Cardiac ventricle fibroblast (primary cell): ENCODE results near the gene TIMM50. TPM values are rescaled to one million over a fixed set of nuclear protein-coding genes. Genes with fewer than 3 reads are reported as not detected.

Source experiments
- total RNA-seq: library from RNA; depleted of rRNA; stranded (reverse); fragments of >200 nt; gene quantifications from 2 replicates; pipeline ENCODE4 v1.2.3, GENCODE V29; 2015

The TIMM50 gene
- total RNA-seq, result 49.4 and 51.1 TPM in 2 replicates

DNA sequence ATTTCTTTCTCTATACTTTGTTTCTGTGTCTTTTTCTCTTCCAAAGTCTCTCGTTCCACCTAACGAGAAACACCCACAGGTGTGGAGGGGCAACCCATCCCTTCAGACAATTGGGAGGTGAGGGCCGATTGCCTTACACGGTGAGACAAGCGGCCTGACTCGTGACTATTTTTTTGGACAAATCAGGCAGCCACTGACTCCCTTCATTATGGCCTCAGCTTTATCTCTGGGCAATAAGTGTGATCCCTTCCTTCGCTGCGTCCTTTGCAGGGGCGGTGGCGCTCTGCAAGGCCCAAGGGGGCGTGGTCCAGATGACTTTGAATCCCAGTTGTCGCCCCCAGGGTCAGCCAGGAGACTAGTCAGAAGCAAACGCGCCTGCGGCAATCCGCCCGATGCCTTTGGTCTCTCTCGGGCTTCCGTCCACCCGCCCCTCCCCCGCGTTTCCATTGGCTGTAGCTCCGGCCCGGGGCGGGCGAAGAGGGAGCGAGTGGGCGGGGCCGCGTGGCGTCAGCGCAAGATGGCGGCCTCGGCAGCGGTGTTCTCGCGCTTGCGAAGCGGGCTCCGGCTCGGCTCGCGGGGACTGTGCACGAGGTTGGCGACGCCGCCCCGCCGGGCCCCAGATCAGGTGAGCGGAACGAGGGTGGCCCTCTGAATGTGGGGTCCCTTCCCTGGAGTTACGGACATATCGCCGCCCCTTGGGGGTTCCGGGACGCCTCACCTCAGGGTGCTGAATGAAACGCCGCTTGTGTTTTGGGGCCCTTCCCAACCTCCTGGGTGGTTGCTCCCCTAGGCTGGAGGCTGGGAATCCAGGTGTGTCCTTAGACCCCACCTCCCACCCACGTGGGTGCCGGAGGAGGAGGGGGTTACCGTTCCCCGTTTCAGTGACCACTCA lies at the start of gene TIMM50:
Gene TIMM50 (plus strand): TSS at position 502 of the 892 bp plus-strand sequence. CDS start 16 bp downstream, at position 518.

DNA sequence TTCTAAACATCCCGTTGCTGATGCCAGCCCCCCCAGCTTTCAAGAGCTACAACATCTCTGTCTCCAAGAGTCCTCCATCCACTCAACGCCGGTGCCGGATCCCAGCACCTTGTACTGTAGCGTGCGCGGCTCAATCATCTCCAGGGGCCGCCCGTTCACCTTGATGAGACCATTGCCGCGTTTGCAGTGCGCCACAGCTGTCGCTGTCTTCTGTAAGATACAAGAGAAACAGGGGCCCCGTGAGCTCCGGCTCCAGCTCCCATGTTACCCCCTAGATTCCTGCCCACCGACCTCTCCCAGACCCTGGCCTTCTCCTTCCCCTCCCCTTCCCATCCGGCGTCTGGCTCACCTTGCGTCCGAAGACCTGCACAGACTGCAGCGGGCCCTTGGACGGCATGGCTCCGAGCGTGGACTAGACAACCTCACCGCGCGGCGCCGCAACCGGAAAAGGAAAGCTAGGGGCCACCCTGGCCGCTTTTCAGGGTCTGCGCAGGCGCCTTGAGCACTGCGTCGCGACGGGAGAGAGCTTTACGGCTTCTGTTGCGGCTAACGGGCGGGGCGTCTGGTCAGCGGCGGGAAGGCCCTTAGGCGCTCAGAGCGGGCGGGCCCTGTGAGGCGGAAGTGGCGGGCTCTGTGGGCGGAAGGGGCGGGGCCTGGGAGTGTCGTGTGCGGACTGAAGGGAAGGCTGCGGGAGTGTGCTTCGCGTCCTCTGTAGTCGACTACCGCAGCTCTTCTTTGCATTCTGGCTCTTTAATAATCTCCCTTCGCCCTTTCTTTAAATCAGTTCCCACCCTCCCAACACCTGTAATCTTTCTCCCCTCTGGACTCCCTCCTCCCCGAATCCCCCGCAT lies 44.9 kb upstream of the TIMM50 start, which contains the start of gene RPS16:
Gene RPS16 (minus strand): TSS at position 451 of the 851 bp plus-strand sequence. CDS start 54 bp downstream, at position 397.

DNA sequence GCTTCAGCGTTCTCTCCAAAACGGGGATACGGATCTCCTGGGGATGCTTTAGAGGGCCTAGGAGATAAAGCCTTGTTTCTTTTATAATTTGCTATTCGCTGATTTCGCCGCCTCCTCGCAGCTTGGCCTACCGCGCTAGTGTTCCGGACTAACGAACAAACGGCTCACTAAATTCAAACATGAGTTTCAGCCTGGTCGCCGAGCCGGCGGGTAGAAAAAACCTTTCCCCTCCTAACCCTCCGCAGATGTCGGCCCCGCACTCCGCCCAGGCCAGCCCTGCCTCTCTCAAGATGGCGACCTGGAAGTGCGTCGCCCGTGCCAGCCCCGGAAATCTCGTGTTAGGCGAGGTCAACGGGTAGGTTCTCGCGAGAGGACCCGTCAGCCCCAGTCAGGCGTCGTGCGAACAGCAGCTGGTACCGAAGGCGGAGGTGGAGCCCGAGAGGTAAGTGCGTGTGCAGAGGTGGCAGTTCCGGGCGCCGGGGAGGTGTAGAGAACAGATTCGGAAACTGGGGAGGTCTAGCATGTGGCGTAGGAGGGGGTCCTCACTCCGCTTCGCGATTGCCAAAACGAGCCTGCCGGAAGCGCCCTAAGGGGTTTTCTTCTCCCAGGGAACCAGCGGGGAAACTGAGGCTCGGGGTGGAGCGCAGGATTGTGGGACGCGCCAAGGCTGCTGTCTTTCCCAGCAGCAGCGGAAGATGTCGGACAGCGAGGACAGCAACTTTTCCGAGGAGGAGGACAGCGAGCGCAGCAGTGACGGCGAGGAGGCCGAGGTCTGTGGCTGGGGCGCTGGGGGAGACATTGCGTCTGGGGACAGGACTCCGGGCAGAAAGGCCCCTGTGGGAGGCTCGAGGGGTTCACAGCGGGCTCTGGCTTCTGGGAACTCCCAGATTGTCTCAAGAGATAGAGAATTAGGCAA lies 35.2 kb upstream of the TIMM50 start, which contains the start of gene SUPT5H:
Gene SUPT5H (plus strand): TSS at position 387 of the 916 bp plus-strand sequence. CDS start 309 bp downstream, at position 696.

DNA sequence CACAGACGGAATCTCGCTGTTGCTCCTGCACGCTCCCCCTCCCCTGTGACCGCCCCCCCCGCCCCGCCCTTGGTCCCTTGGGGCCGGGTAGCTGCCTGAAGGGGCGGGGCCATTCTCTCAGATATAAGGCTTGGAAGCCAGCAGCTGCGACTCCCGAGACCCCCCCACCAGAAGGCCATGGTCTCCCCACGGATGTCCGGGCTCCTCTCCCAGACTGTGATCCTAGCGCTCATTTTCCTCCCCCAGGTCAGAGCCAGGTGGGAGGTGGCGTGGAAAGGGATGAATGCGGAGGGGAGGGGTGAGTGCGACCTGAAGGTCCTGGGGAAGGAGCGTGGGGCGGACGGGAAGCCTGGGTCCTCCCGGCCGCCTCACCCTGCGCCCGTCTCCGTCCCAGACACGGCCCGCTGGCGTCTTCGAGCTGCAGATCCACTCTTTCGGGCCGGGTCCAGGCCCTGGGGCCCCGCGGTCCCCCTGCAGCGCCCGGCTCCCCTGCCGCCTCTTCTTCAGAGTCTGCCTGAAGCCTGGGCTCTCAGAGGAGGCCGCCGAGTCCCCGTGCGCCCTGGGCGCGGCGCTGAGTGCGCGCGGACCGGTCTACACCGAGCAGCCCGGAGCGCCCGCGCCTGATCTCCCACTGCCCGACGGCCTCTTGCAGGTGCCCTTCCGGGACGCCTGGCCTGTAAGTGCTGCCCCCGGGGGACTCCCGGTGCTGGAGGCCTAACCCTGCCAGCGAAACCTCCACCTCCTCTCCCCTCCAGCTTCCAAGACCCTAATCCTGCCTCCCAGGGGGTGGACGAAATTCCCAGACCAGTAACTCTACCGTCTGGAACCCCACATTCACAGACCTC lies 18.4 kb downstream of the TIMM50 start, which contains the start of gene DLL3:
Gene DLL3 (plus strand): TSS at position 150 of the 845 bp plus-strand sequence. CDS start 28 bp downstream, at position 178.

DNA sequence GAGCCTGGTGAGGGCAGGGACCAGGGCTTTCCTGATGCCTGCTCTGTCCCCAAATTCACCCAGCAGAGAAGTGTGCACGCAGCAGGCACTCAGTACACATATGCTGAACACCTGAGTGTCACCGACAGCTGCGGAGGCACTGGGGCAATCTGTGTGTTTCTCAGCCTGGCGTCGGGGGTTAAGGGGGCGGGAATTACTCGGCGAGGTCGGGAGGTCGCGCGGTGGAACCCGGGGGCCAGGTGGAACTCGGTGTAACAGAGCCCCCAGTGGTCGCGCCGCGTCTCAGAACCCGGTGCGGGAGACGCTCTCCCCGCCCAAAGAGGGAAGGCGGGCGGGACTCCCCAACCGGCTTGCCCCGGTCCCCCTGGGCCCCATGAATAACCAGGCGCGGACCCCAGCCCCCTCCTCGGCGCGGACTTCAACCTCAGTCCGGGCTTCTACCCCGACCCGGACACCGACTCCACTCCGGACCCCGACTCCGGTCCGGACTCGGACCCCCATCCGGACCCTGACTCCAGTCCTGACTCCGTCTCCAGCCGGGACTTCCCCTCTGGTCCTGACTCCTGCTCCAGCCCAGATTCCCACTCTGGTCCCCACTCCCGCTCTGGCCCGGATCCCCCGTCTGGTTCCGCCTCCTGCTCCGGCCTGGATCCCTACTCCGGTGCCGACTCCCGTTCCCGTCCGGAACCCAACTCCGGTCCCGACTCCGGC lies 34.4 kb downstream of the TIMM50 start, which contains the start of gene SELENOV:
Gene SELENOV (plus strand): TSS at position 300 of the 711 bp plus-strand sequence. CDS start 74 bp downstream, at position 374.

DNA sequence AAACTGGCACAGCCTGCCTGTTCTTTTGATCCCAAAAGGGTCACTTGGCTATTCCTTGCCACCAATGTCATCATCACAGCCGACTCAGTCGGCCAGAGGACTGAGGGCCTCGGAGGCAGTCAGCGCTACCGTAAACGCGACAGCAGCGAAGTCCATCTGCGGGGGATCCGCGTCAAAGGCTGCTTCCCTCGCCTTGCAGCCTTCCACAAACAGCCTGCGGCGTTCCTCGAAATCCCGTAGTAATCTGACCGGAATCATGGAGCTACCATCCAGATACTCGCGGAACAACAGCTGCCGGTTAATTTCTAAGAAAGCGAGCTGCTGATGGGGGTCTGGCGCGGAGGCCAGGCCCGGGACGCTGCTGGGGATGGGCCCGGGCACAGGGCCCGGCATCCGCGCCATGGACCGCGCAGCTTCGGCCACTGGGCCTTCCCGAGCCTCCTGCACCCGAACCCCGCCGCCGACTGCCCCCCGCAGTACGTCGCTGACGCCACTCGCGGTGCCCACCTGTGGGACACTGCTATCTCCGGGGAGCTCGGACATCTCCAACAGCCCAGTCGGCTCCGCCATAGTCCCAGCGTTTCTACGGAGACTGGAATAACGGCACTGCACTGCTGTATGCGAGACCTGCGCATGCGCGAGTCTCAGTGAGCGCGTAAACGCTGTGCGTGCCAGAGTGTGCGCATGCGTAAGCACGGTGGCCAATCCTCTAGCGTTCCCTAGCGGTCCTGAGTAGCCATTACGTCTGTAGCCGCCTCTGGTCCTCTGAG lies 51.8 kb downstream of the TIMM50 start, which contains the start of gene EID2B:
Gene EID2B (minus strand): TSS at position 620 of the 770 bp plus-strand sequence. CDS start 50 bp downstream, at position 570.

DNA sequence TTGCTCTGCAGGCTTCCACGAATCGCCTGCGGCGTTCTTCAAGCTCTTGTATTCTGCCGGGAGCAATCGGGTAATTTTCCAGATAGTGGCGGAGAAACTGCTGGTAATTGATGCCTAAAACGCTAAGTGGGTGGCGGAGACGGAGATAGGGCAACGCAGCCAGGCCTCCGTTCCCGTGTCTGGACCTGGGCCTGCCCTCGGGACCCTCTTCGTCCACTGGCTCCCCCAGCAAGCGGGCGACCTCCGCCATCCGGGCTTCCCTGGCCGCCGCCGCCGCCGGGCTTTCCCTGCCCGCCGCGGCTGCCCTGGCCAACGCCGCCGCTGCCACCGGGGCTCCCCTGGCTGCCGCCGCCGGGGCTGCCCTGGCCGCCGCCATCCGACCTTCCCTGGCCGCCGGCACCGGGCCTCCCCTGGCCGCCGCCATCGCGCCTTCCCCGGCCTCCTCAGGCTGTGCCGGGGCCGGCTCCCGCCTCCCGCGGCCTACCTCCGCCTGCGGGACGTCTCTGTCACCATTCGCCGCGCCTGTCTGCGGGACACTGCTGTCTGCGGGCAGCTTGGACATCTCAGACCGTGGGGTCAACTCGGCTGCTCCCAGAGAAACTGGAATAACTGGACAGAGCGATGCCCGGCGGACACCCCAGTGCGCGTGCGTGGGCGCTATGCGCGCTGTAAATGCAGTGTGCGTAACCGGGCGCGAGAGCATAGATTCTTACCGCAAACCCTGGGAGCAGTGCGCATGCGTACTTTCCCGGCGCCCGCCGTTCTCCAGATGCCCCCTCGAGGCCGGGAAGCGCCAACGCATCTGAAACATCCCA lies 59.1 kb downstream of the TIMM50 start, which contains the start of gene EID2:
Gene EID2 (minus strand): TSS at position 644 of the 815 bp plus-strand sequence. CDS start 82 bp downstream, at position 562.

Other genes with a start within 250 kb of the TIMM50 start
- gene IFNL3, start 235.8 kb upstream of the TIMM50 start, total RNA-seq, result not detected in 2 replicates
- not detected in 2 replicates for gene IFNL4, start 232.0 kb upstream of the TIMM50 start, total RNA-seq
- gene IFNL2, start 212.4 kb upstream of the TIMM50 start, total RNA-seq, result not detected in 2 replicates
- gene IFNL1, start 184.4 kb upstream of the TIMM50 start, total RNA-seq, result not detected in 2 replicates
- gene LRFN1, start 160.0 kb upstream of the TIMM50 start, total RNA-seq, result 0.62 and 0.78 TPM in 2 replicates
- gene GMFG, start 144.8 kb upstream of the TIMM50 start, total RNA-seq, result 1.3 and 1.9 TPM in 2 replicates
- 60.0 and 68.8 TPM in 2 replicates for gene SAMD4B, start 138.4 kb upstream of the TIMM50 start, total RNA-seq
- 30.0 and 43.1 TPM in 2 replicates for gene PAF1, start 89.7 kb upstream of the TIMM50 start, total RNA-seq
- gene MED29, start 89.5 kb upstream of the TIMM50 start, total RNA-seq, result 23.6 and 42.9 TPM in 2 replicates
- gene ZFP36, start 74.0 kb upstream of the TIMM50 start, total RNA-seq, result 61.9 and 72.9 TPM in 2 replicates
- 21.7 and 31.7 TPM in 2 replicates for gene PLEKHG2, start 68.2 kb upstream of the TIMM50 start, total RNA-seq
- gene RPS16, start 44.9 kb upstream of the TIMM50 start, total RNA-seq, result 979 and 1,035 TPM in 2 replicates
- gene SUPT5H, start 35.3 kb upstream of the TIMM50 start, total RNA-seq, result 75.4 and 89.8 TPM in 2 replicates
- 0.50 and 0.68 TPM in 2 replicates for gene DLL3, start 18.1 kb downstream of the TIMM50 start, total RNA-seq
- gene SELENOV, start 34.3 kb downstream of the TIMM50 start, total RNA-seq, result not detected in 2 replicates
- 1.5 and 1.6 TPM in 2 replicates for gene EID2B, start 52.0 kb downstream of the TIMM50 start, total RNA-seq
- gene EID2, start 59.3 kb downstream of the TIMM50 start, total RNA-seq, result 9.4 and 12.3 TPM in 2 replicates
- gene LGALS13, start 121.7 kb downstream of the TIMM50 start, total RNA-seq, result not detected in 2 replicates
- gene LGALS16, start 175.1 kb downstream of the TIMM50 start, total RNA-seq, result not detected in 2 replicates
- not detected in 2 replicates for gene LGALS14, start 223.6 kb downstream of the TIMM50 start, total RNA-seq